GM12892 (cell line): ENCODE measurements around the gene FAM83D.

ENCODE experiments used
- POLR2A ChIP-seq: IDR thresholded peaks from 2 replicates; pipeline ENCODE4 v1.6.1; 2011; ENCODE audit warnings: low read depth, low read length, control low read depth
- POLR2AphosphoS5 ChIP-seq: IDR thresholded peaks from 2 replicates; pipeline ENCODE4 v1.6.1; 2011; ENCODE audit warnings: low read depth, low read length, control low read depth

GRCh38 chr20:38945012-38945411 lies 18.8 kb downstream of the FAM83D start:
- TF ChIP-seq POLR2AphosphoS5: no peak
- no peak for TF ChIP-seq POLR2A
